HCT116 (cell line): ENCODE results near the gene ASAP2. TPM values are rescaled to one million over a fixed set of nuclear protein-coding genes. Genes with fewer than 3 reads are reported as not detected.

Experiments
- ATAC-seq: fragments of 200-7000 bp; cut with Tn5 transposase; 2 replicates; pipeline ENCODE4 v1.9.1; 2020; ENCODE audit warnings: mild to moderate bottlenecking, moderate library complexity
- BruUV-seq: library from RNA; stranded (reverse); fragments of 400-500 nt; replicated peaks from 2 replicates; lab custom pipeline; 2021; lab: Mats Ljungman, UMichigan
- CTCF ChIA-PET: fragments of 300-600 bp; sonication (Branson Sonifier 250); formaldehyde crosslinking; loops from one replicate; lab custom pipeline; 2021; ENCODE audit warnings: antibody characterized with exemption; lab: Charles Lee
- POLR2A ChIA-PET: fragments of 300-600, 350-600 bp; sonication (Branson Sonifier 250); formaldehyde crosslinking; loops from one replicate; lab custom pipeline; 2021; ENCODE audit warnings: antibody characterized with exemption; lab: Charles Lee
- RAD21 ChIA-PET, 2 experiments: fragments of 300-600 bp; sonication (Branson Sonifier 250); formaldehyde crosslinking; loops; one replicate each; lab custom pipeline; 2023; ENCODE audit warnings: low total read pairs in 2 of 2; ENCODE audit not compliant: uncharacterized antibody in 2 of 2, unreplicated experiment in 2 of 2, low non-redundant PET in 1 of 2; lab: Charles Lee
- DNase-seq: peaks from one replicate; pipeline ENCODE4 v3.0.0-alpha.2; 2010; ENCODE audit warnings: low read depth, low spot score
- H2AFZ ChIP-seq: fragments of 200-600 bp; shearing (Covaris generic), sonication (generic); 2 replicates; pipeline ENCODE4 v1.6.1; 2017; ENCODE audit warnings: low read depth, mixed run types, mixed read lengths, antibody characterized with exemption, low read length; ENCODE audit not compliant: poor library complexity, severe bottlenecking
- H3K27ac ChIP-seq: 2 replicates; pipeline ENCODE4 v1.5.1; 2012; ENCODE audit warnings: low read depth, low read length
- H3K27me3 ChIP-seq: fragments of 200-600 bp; sonication (generic); 2 replicates; pipeline ENCODE4 v1.6.1; 2016; ENCODE audit warnings: mixed run types, low read length, mixed read lengths; ENCODE audit not compliant: insufficient read depth
- H3K36me3 ChIP-seq, 2 experiments: fragments of 200-500 bp in 1 of 2; fragments of 200-600 bp in 1 of 2; sonication (Bioruptor generic) in 1 of 2; sonication (generic) in 1 of 2; 2 replicates each; pipeline versions ENCODE4 v1.5.1 to v1.6.1; 2014 to 2016; ENCODE audit warnings: low read length in 2 of 2, inconsistent platforms in 1 of 2, mixed read lengths in 1 of 2, mixed run types in 1 of 2; ENCODE audit not compliant: insufficient read depth in 2 of 2, control insufficient read depth in 1 of 2
- H3K4me1 ChIP-seq, 2 experiments: fragments of 200-600 bp in 1 of 2; sonication (generic) in 1 of 2; 2 replicates each; pipeline versions ENCODE4 v1.5.1 to v1.6.1; 2012 to 2017; ENCODE audit warnings: low read length in 2 of 2, inconsistent platforms in 1 of 2, mild to moderate bottlenecking in 1 of 2, mixed read lengths in 1 of 2, mixed run types in 1 of 2, moderate library complexity in 1 of 2; ENCODE audit not compliant: insufficient read depth in 2 of 2, control insufficient read depth in 1 of 2
- H3K4me2 ChIP-seq: fragments of 200-600 bp; sonication (generic); 2 replicates; pipeline ENCODE4 v1.6.1; 2017; ENCODE audit warnings: mixed run types, low read length, mixed read lengths
- H3K4me3 ChIP-seq, 2 experiments: fragments of 200-600 bp in 1 of 2; sonication (generic) in 1 of 2; replicated peaks in 1 of 2; 2 replicates each; pipeline ENCODE4 v1.5.1; 2011 to 2016; ENCODE audit warnings: low read length in 2 of 2, control low read depth in 1 of 2, low read depth in 1 of 2, mild to moderate bottlenecking in 1 of 2, mixed read lengths in 1 of 2, mixed run types in 1 of 2
- H3K79me2 ChIP-seq: fragments of 200-600 bp; sonication (generic); 2 replicates; pipeline ENCODE4 v1.6.1; 2017; ENCODE audit warnings: mild to moderate bottlenecking, mixed run types, low read length, moderate library complexity, mixed read lengths; ENCODE audit not compliant: insufficient read depth
- H3K9ac ChIP-seq: fragments of 200-600 bp; sonication (generic); 2 replicates; pipeline ENCODE4 v1.6.1; 2016; ENCODE audit warnings: low read length, mixed read lengths
- H3K9me2 ChIP-seq: fragments of 200-600 bp; sonication (generic), shearing (Covaris generic); 2 replicates; pipeline ENCODE4 v1.6.1; 2017; ENCODE audit warnings: mixed run types, mild to moderate bottlenecking, moderate library complexity; ENCODE audit not compliant: insufficient read depth
- H3K9me3 ChIP-seq, 2 experiments: fragments of 200-500 bp in 1 of 2; fragments of 200-600 bp in 1 of 2; sonication (Bioruptor generic) in 1 of 2; sonication (generic) in 1 of 2; 2 replicates each; pipeline ENCODE4 v1.6.1; 2014 to 2017; ENCODE audit warnings: low read length in 2 of 2, mixed read lengths in 2 of 2, inconsistent platforms in 1 of 2, low read depth in 1 of 2, mild to moderate bottlenecking in 1 of 2, mixed run types in 1 of 2, moderate library complexity in 1 of 2; ENCODE audit not compliant: control insufficient read depth in 1 of 2, insufficient read depth in 1 of 2
- H4K20me1 ChIP-seq: fragments of 200-600 bp; sonication (generic), shearing (Covaris generic); 2 replicates; pipeline ENCODE4 v1.6.1; 2017; ENCODE audit warnings: mixed run types, mild to moderate bottlenecking, moderate library complexity; ENCODE audit not compliant: insufficient read depth
- CEBPB ChIP-seq: IDR thresholded peaks from 2 replicates; pipeline ENCODE4 v1.6.1; 2012; ENCODE audit warnings: low read depth
- EGR1 ChIP-seq: IDR thresholded peaks from 2 replicates; pipeline ENCODE4 v1.6.1; 2012; ENCODE audit warnings: low read depth
- ELF1 ChIP-seq: IDR thresholded peaks from 2 replicates; pipeline ENCODE4 v1.6.1; 2012; ENCODE audit warnings: low read depth, borderline replicate concordance
- EZH2 ChIP-seq: fragments of 200-600 bp; sonication (generic); IDR thresholded peaks from 2 replicates; pipeline ENCODE4 v1.6.1; 2017; ENCODE audit warnings: antibody characterized with exemption, mixed run types
- EZH2phosphoT487 ChIP-seq: fragments of 200-600 bp; IDR thresholded peaks from 2 replicates; pipeline ENCODE4 v1.6.1; 2018; ENCODE audit warnings: antibody characterized with exemption, borderline replicate concordance
- FOSL1 ChIP-seq: IDR thresholded peaks from 2 replicates; pipeline ENCODE4 v1.6.1; 2012; ENCODE audit warnings: low read depth
- JUND ChIP-seq: IDR thresholded peaks from 2 replicates; pipeline ENCODE4 v1.6.1; 2012
- POLR2A ChIP-seq: IDR thresholded peaks from 2 replicates; pipeline ENCODE4 v1.7.0; 2011; ENCODE audit warnings: borderline replicate concordance; ENCODE audit not compliant: insufficient read depth, insufficient read length; ENCODE audit errors: extremely low read depth
- POLR2AphosphoS5 ChIP-seq: IDR thresholded peaks from 2 replicates; pipeline ENCODE4 v1.6.1; 2011; ENCODE audit warnings: mild to moderate bottlenecking, low read depth, low read length, moderate library complexity
- RAD21 ChIP-seq: IDR thresholded peaks from 2 replicates; pipeline ENCODE4 v1.6.1; 2012; ENCODE audit warnings: low read depth, mild to moderate bottlenecking
- SP1 ChIP-seq: IDR thresholded peaks from 2 replicates; pipeline ENCODE4 v1.6.1; 2012; ENCODE audit warnings: low read depth
- SRF ChIP-seq: IDR thresholded peaks from 2 replicates; pipeline ENCODE4 v1.6.1; 2012; ENCODE audit warnings: low read depth
- TCF7L2 ChIP-seq: IDR thresholded peaks from 2 replicates; pipeline ENCODE4 v1.7.0; 2011; ENCODE audit warnings: borderline replicate concordance, inconsistent platforms; ENCODE audit not compliant: insufficient read depth, insufficient read length; ENCODE audit errors: extremely low read depth
- YY1 ChIP-seq: IDR thresholded peaks from 2 replicates; pipeline ENCODE4 v1.6.1; 2011; ENCODE audit warnings: low read length, low read depth, moderate library complexity, mild to moderate bottlenecking; ENCODE audit not compliant: insufficient replicate concordance; ENCODE audit errors: extremely low read depth
- ZFX ChIP-seq: fragments of 450-650 bp; IDR thresholded peaks from 2 replicates; pipeline ENCODE4 v1.6.1; 2017
- ZNF274 ChIP-seq: fragments of 200-500 bp; sonication (Bioruptor generic); IDR thresholded peaks from 2 replicates; pipeline ENCODE4 v1.6.1; 2014; ENCODE audit warnings: mild to moderate bottlenecking, low read depth, low read length, inconsistent platforms
- intact Hi-C: fragments of 100-400 bp; cut with micrococcal nuclease; formaldehyde crosslinking; loops from 2 replicates; pipeline ENCODE4 v1.10.0; 2022
- total RNA-seq: library from RNA; stranded (reverse); gene quantifications from one replicate; pipeline ENCODE4 v1.2.1, GENCODE V29; 2021; ENCODE audit not compliant: unreplicated experiment
- TF ChIP-seq, protein P1 (sequence below): IDR thresholded peaks from 2 replicates; pipeline ENCODE4 v1.6.1; 2012
- TF ChIP-seq, protein P2 (sequence below), 3 experiments: fragments of 200-600 bp in 1 of 3; sonication (generic) in 1 of 3; IDR thresholded peaks in 2 of 3; conservative IDR thresholded peaks in 1 of 3; 2 replicates each; pipeline ENCODE4 v1.5.1; 2012 to 2017; ENCODE audit warnings: low read depth in 2 of 3, low read length in 2 of 3, antibody characterized with exemption in 1 of 3, borderline replicate concordance in 1 of 3, control low read depth in 1 of 3, mild to moderate bottlenecking in 1 of 3, mixed read lengths in 1 of 3, mixed run types in 1 of 3, moderate library complexity in 1 of 3; ENCODE audit not compliant: insufficient read depth in 1 of 3
- TF ChIP-seq, protein P3 (sequence below): IDR thresholded peaks from 2 replicates; pipeline ENCODE4 v1.6.1; 2012; ENCODE audit warnings: low read depth
- TF ChIP-seq, protein P4 (sequence below): IDR thresholded peaks from 2 replicates; pipeline ENCODE4 v1.6.1; 2011; ENCODE audit warnings: mild to moderate bottlenecking, low read length, moderate library complexity; ENCODE audit not compliant: insufficient replicate concordance; ENCODE audit errors: extremely low read depth

Gene ASAP2
- total RNA-seq, 1 experiment from 2014 or later: 16.5 TPM

DNA sequence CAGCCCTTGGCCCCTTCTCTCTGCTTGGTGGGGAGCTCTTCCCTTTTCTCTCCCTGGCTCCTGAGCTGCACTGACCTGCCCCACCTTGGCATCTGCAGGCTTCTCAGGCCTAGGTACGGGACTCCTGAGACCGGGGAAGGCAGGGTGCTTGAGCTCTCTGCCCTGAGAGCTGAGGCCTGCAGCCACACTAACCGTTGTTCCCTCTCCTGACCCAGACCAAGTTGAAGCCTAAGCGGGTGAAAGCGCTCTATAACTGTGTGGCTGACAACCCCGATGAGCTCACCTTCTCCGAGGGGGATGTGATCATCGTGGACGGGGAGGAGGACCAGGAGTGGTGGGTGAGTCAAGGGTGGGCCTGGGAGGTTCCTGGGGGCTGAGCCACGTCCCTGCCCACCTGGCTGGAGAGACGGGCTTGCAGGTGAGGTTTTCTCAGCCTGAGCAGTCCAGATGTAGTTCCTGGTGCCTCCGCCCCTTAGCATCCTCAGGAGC is 194.5 kb downstream of the ASAP2 start:
- ATAC-seq: no peak
- CTCF ChIA-PET: no interaction called here
- Histone ChIP-seq H3K4me3 (no peak overlapping the region), H3K9me2 (no peaks in the 10 kb centered on the region), H4K20me1 (no peaks in the 10 kb centered on the region), H3K36me3 (no peaks in the 10 kb centered on the region), H2AFZ (no peak overlapping the region), H3K9me3 (no peaks in the 10 kb centered on the region), H3K4me2 (no peak overlapping the region), H3K9ac (no peak overlapping the region), H3K79me2 (no peaks in the 10 kb centered on the region), H3K27me3 (no peaks in the 10 kb centered on the region), H3K4me1 (no peaks in the 10 kb centered on the region), H3K27ac (no peak overlapping the region)
- intact Hi-C loops: no loop called here
- BruUV-seq: no TSS peak
- RAD21 ChIA-PET: no interaction called here
- no peak for DNase-seq
- POLR2A ChIA-PET: interaction anchor here (1.1 kb wide), 1 partner anchor 15 kb away, joined by 3 read pairs; no protein-coding TSS in a partner anchor
- TF ChIP-seq RAD21 (no peak), EZH2phosphoT487 (no peak), EZH2 (no peak), FOSL1 (no peak), JUND (no peak), SRF (no peak), ELF1 (no peak), SP1 (no peak), POLR2A (no peak), CEBPB (no peak), POLR2AphosphoS5 (no peak), EGR1 (no peak), ZFX (no peak), TCF7L2 (no peak), YY1 (no peak), ZNF274 (no peak)
- TF ChIP-seq, protein P1, sequence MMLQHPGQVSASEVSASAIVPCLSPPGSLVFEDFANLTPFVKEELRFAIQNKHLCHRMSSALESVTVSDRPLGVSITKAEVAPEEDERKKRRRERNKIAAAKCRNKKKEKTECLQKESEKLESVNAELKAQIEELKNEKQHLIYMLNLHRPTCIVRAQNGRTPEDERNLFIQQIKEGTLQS: no peak
- TF ChIP-seq, protein P2, sequence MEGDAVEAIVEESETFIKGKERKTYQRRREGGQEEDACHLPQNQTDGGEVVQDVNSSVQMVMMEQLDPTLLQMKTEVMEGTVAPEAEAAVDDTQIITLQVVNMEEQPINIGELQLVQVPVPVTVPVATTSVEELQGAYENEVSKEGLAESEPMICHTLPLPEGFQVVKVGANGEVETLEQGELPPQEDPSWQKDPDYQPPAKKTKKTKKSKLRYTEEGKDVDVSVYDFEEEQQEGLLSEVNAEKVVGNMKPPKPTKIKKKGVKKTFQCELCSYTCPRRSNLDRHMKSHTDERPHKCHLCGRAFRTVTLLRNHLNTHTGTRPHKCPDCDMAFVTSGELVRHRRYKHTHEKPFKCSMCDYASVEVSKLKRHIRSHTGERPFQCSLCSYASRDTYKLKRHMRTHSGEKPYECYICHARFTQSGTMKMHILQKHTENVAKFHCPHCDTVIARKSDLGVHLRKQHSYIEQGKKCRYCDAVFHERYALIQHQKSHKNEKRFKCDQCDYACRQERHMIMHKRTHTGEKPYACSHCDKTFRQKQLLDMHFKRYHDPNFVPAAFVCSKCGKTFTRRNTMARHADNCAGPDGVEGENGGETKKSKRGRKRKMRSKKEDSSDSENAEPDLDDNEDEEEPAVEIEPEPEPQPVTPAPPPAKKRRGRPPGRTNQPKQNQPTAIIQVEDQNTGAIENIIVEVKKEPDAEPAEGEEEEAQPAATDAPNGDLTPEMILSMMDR (IDR thresholded peaks at IDR 0.05 in 2 of 3, conservative IDR thresholded peaks at IDR 0.05 in 1 of 3; ENCODE audit: borderline replicate concordance in 1 of 3, insufficient read depth in 1 of 3, low read depth in 2 of 3, low read length in 2 of 3): no peak
- TF ChIP-seq, protein P3, sequence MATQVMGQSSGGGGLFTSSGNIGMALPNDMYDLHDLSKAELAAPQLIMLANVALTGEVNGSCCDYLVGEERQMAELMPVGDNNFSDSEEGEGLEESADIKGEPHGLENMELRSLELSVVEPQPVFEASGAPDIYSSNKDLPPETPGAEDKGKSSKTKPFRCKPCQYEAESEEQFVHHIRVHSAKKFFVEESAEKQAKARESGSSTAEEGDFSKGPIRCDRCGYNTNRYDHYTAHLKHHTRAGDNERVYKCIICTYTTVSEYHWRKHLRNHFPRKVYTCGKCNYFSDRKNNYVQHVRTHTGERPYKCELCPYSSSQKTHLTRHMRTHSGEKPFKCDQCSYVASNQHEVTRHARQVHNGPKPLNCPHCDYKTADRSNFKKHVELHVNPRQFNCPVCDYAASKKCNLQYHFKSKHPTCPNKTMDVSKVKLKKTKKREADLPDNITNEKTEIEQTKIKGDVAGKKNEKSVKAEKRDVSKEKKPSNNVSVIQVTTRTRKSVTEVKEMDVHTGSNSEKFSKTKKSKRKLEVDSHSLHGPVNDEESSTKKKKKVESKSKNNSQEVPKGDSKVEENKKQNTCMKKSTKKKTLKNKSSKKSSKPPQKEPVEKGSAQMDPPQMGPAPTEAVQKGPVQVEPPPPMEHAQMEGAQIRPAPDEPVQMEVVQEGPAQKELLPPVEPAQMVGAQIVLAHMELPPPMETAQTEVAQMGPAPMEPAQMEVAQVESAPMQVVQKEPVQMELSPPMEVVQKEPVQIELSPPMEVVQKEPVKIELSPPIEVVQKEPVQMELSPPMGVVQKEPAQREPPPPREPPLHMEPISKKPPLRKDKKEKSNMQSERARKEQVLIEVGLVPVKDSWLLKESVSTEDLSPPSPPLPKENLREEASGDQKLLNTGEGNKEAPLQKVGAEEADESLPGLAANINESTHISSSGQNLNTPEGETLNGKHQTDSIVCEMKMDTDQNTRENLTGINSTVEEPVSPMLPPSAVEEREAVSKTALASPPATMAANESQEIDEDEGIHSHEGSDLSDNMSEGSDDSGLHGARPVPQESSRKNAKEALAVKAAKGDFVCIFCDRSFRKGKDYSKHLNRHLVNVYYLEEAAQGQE: no peak
- TF ChIP-seq, protein P4, sequence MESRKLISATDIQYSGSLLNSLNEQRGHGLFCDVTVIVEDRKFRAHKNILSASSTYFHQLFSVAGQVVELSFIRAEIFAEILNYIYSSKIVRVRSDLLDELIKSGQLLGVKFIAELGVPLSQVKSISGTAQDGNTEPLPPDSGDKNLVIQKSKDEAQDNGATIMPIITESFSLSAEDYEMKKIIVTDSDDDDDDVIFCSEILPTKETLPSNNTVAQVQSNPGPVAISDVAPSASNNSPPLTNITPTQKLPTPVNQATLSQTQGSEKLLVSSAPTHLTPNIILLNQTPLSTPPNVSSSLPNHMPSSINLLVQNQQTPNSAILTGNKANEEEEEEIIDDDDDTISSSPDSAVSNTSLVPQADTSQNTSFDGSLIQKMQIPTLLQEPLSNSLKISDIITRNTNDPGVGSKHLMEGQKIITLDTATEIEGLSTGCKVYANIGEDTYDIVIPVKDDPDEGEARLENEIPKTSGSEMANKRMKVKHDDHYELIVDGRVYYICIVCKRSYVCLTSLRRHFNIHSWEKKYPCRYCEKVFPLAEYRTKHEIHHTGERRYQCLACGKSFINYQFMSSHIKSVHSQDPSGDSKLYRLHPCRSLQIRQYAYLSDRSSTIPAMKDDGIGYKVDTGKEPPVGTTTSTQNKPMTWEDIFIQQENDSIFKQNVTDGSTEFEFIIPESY: no peak
